Heart right ventricle (tissue), 16 donors: ENCODE results near the gene RFPL2. TPM values are rescaled to one million over a fixed set of nuclear protein-coding genes. Genes with fewer than 3 reads are reported as not detected.
A peak's percentile ranks its signal among the peaks of the same experiment; 100 is the strongest.

Experiments
- ATAC-seq, 8 donors: fragments of 200-7000 bp; cut with Tn5 transposase; one replicate each; pipeline ENCODE4 v1.9.1; 2020; ENCODE audit warnings: mild to moderate bottlenecking in 8 of 8, moderate library complexity in 8 of 8, moderate number of reproducible peaks in 1 of 8
- DNase-seq, 2 donors: peaks; one replicate each; pipeline ENCODE4 v3.0.0-alpha.2; 2020
- H3K27ac ChIP-seq, 10 donors: fragments of 200-600 bp; sonication (generic) in 2 of 10; one replicate each; pipeline versions ENCODE4 v1.5.0 to v1.8.0; 2020 to 2022; ENCODE audit warnings: mild to moderate bottlenecking in 3 of 10
- H3K27me3 ChIP-seq, 7 donors: fragments of 200-600 bp; one replicate each; pipeline ENCODE4 v1.8.0; 2021 to 2022; ENCODE audit warnings: mild to moderate bottlenecking in 2 of 7
- H3K36me3 ChIP-seq, 9 donors: fragments of 200-600 bp; sonication (generic) in 1 of 9; one replicate each; pipeline versions ENCODE4 v1.5.0 to v1.8.0; 2020 to 2022; ENCODE audit warnings: mild to moderate bottlenecking in 2 of 9
- H3K4me1 ChIP-seq, 9 donors: fragments of 200-600 bp; sonication (generic) in 1 of 9; one replicate each; pipeline versions ENCODE4 v1.5.0 to v1.8.0; 2020 to 2022; ENCODE audit warnings: mild to moderate bottlenecking in 4 of 9
- H3K4me3 ChIP-seq, 10 donors: fragments of 200-600 bp; sonication (generic) in 2 of 10; one replicate each; pipeline versions ENCODE4 v1.5.0 to v1.8.0; 2020 to 2022; ENCODE audit warnings: mild to moderate bottlenecking in 7 of 10, moderate library complexity in 2 of 10
- H3K9me3 ChIP-seq, 11 donors: fragments of 200-600 bp in 10 of 11; sonication (generic) in 2 of 11; one replicate each; pipeline versions ENCODE4 v1.5.0 to v1.8.0; 2013 to 2022; ENCODE audit warnings: mild to moderate bottlenecking in 2 of 11, control low read depth in 1 of 11, moderate library complexity in 1 of 11
- CTCF ChIP-seq, 9 donors: fragments of 200-600 bp; sonication (generic) in 2 of 9; IDR thresholded peaks; one replicate each; pipeline versions ENCODE4 v1.5.0 to v1.8.0; 2021 to 2022; ENCODE audit warnings: antibody characterized with exemption in 9 of 9, mild to moderate bottlenecking in 5 of 9, moderate library complexity in 1 of 9
- WGBS, 2 donors: extraction: QIAGEN DNeasy Blood & Tissue Kit; methylation state at CpG; one replicate each; pipeline ENCODE4 v1.1.7; 2013; ENCODE audit warnings: inconsistent platforms in 1 of 2; 5-methylcytosine and 5-hydroxymethylcytosine counted together
- intact Hi-C, 10 donors: fragments of 100-400 bp; cut with DNase I; formaldehyde crosslinking; loops; one replicate each; pipeline versions ENCODE4 v1.11.1 to v1.14.2; 2022
- polyA plus RNA-seq, 2 donors: library from polyadenylated mRNA; stranded (reverse); fragments of 200-250 nt; gene quantifications; one replicate each; pipeline ENCODE4 v1.2.3, GENCODE V29; 2013
- total RNA-seq, 10 donors: library from RNA; stranded (reverse); fragmentation: NEBNext Ultra II Directional in 3 of 10; extraction: Animal tissue kit (Norgen Biotek cat#: 25700) in 3 of 10; gene quantifications; one replicate each; pipeline versions ENCODE4 v1.2.1 to v1.2.4, GENCODE V29; 2021 to 2023
- donor health status: Arrhythmogenic right ventricular cardiomyopathy.
- donor health status: ischemic (EF 13 %, LVEDD 7.1; RV severe dilation, severe dysfunction).
- donor health status: healthy with polysubstance abuse.
- donor health status: DM: no; HTN: yes; CAD: no.
- donor health status: DM: no; HTN: no; CAD: no.
- donor health status: ischemic (EF 25% LVEDD 6.9; RV normal size, moderate dysfunction).
- donor health status: ischemic (EF 25% LVEDD 5.7; RV mildly dilated, moderate dysfunction).
- donor health status: healthy.
- donor health status: DM: yes; HTN: yes; CAD: no.
- donor health status: Ischemic cardiomyopathy.
- donor health status: ischemic (EF 35%, LVEDD 5.7; RV mildly dilated, moderate dysfunction).
- donor health status: nonischemic (EF 11% LVEDD 7.7; RV severe dilation, severe dysfunction).
- donor health status: DM: yes; HTN: yes; CAD: no.
- donor health status: PGD.
- donor health status: ischemic (EF 29% LVEDD 5.4; RV normal size, mild dysfunction).
- donor health status: nonischemic (EF 23%, LVEDD 6.1; RV moderate dilation, normal function).

The RFPL2 gene
- total and polyA plus RNA-seq, 12 donors, result 0.03 TPM; not detected in 11

DNA sequence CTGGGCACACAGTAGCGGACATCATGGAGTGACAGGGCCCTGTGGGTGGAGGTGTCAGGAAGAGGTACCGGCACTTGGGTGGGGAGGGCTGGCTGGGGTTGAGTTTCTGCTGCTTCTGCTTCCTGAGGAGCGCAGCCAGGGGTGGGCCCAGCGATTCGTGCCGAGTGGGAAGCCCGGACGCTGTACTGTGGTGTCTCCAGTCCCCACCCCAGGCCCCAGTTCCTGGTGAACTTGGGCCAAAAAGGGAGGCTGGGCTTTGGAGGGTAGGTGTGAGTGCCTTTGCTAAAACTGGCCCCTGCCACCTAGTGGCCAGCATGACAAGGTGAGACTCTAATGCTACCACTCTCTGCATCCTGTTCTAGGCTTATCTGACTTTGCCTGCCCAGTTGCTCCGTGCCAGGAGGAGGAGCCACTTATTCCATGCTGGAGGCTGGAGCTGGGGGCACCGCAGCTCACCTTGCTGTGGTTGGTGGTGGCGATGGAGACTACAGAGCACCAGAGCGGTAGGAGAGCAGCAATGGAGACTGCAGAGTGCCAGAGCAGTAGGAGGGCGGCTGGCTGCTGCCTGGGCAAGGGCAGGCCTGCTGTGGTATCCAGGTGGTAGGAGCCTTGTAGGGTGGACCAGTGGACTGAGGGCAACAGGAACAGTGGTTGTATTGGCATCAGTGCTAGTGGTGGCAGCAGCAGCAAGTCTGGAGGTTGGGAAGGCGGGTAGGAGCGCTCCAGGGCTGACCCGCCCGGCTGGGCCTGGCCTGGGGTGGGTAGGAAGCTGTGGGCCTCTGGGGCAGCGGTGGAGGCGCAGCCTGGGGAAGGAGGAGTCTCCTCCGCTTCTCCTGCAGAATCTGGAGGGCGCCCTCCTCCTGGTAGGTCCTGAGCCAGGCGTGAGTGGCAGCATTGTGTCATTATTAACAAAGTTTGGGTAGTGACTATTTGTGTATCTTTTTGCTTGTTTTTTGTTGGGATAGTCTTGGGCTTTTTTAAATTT lies 2.2 kb upstream of the RFPL2 start:
- H3K36me3 ChIP-seq, result no peaks in the 10 kb centered on the region
- peak; percentile 8 to 59 (median 50) for TF ChIP-seq CTCF (IDR thresholded peaks at IDR 0.05)
- no peak overlapping the region for H3K4me3 ChIP-seq
- no peaks in the 10 kb centered on the region for H3K9me3 ChIP-seq
- H3K27ac ChIP-seq, result no peak overlapping the region
- H3K4me1 ChIP-seq, result peaks cover 0 to 19% (median 9%) of the 10 kb centered on the region in 9 donors
- 74 to 77% methylated on average over 22 of the region's 22 CpGs for WGBS, 2 donors
- ATAC-seq (peak in 5 of 8 donors; percentile 7 to 51 (median 36)), DNase-seq (no peak)
- peaks cover 0 to 32% (median 20%) of the 10 kb centered on the region in 7 donors for H3K27me3 ChIP-seq
- intact Hi-C loops, result loop anchor here in 6 of 10 donors (10.0 kb wide), 2 partner anchors 168 to 232 kb away; no protein-coding TSS in a partner anchor

GRCh38 chr22:32205974-32206773 lies 1.3 kb upstream of the RFPL2 start:
- ATAC-seq (no peak), DNase-seq (no peak)
- H3K36me3 ChIP-seq, result no peaks in the 10 kb centered on the region
- H3K27ac ChIP-seq, result no peak overlapping the region
- WGBS, 2 donors, result 85 to 88% methylated on average over 30 of the region's 30 CpGs
- H3K27me3 ChIP-seq, result peaks cover 0 to 35% (median 22%) of the 10 kb centered on the region in 7 donors
- peaks cover 0 to 16% (median 9%) of the 10 kb centered on the region in 9 donors for H3K4me1 ChIP-seq
- TF ChIP-seq CTCF (IDR thresholded peaks at IDR 0.05), result no peak
- no peaks in the 10 kb centered on the region for H3K9me3 ChIP-seq
- intact Hi-C loops, result loop anchor here in 6 of 10 donors (10.0 kb wide), 2 partner anchors 169 to 231 kb away; no protein-coding TSS in a partner anchor
- H3K4me3 ChIP-seq, result no peak overlapping the region

- Histone ChIP-seq H3K27me3 (peaks cover 0 to 37% (median 22%) of the 10 kb centered on the region in 7 donors), H3K9me3 (no peaks in the 10 kb centered on the region), H3K4me1 (peaks cover 0 to 15% (median 9%) of the 10 kb centered on the region in 9 donors), H3K36me3 (no peaks in the 10 kb centered on the region), H3K27ac (no peak overlapping the region), H3K4me3 (peak overlapping the region in 5 of 10 donors; percentile 16 to 40 (median 20))
- no peak for DNase-seq
- no peak for TF ChIP-seq CTCF (IDR thresholded peaks at IDR 0.05)
- ATAC-seq, result peak in 3 of 8 donors; percentile 3 to 16 (median 10)
- 39 to 50% methylated on average over 42 of the region's 42 CpGs for WGBS, 2 donors
- intact Hi-C loops, result loop anchor here in 7 of 10 donors (5.0 to 10.0 kb wide), 4 partner anchors 171 to 232 kb away; no protein-coding TSS in a partner anchor
Measured at GRCh38 chr22:32204040-32204855, 625 bp downstream of the RFPL2 start.
